ENCODE data around the gene PRLR.

PRLR gene

GRCh38 chr5:35145691-35146317, 84.5 kb downstream of the PRLR start:
- H3K36me3 ChIP-seq (replicated peaks; ENCODE audit: insufficient read depth, low read length): no peaks in the 10 kb centered on the region
- DNase-seq: no peak
- no peaks in the 10 kb centered on the region for H3K4me1 ChIP-seq (ENCODE audit: low read length)
- no peaks in the 10 kb centered on the region for H3K79me2 ChIP-seq (ENCODE audit: low read length)
- H3F3A ChIP-seq (ENCODE audit: insufficient read depth, low read length): no peaks in the 10 kb centered on the region
- H3K27me3 ChIP-seq (replicated peaks; ENCODE audit: insufficient read depth, low read length): no peaks in the 10 kb centered on the region
- H3K27ac ChIP-seq (ENCODE audit: low read length): no peak overlapping the region
- H3K9me3 ChIP-seq (replicated peaks; ENCODE audit: insufficient read depth, low read length): no peaks in the 10 kb centered on the region
- no peak overlapping the region for H3K4me3 ChIP-seq (ENCODE audit: low read length)
- H3K4me2 ChIP-seq (ENCODE audit: low read depth, low read length): no peak overlapping the region
- H3K9ac ChIP-seq (ENCODE audit: low read length): no peak overlapping the region
- no peak for TF ChIP-seq EZH2phosphoT487 (IDR thresholded peaks at IDR 0.05; ENCODE audit: low read length)
- no peak for TF ChIP-seq CTCF (IDR thresholded peaks at IDR 0.05; ENCODE audit: low read length)
- no peaks in the 10 kb centered on the region for H3K9me2 ChIP-seq (replicated peaks; ENCODE audit: insufficient read depth, low read length)
- H2AFZ ChIP-seq (ENCODE audit: low read length): no peak overlapping the region
- H4K20me1 ChIP-seq (ENCODE audit: insufficient read depth, low read length): no peaks in the 10 kb centered on the region

- H3K36me3 ChIP-seq (replicated peaks; ENCODE audit: insufficient read depth, low read length): no peaks in the 10 kb centered on the region
- H3K27ac ChIP-seq (ENCODE audit: low read length): no peak overlapping the region
- no peak for TF ChIP-seq EZH2phosphoT487 (IDR thresholded peaks at IDR 0.05; ENCODE audit: low read length)
- TF ChIP-seq EZH2 (optimal IDR thresholded peaks at IDR 0.05; ENCODE audit: low read depth, low read length): no peak
- no peak for TF ChIP-seq CTCF (IDR thresholded peaks at IDR 0.05; ENCODE audit: low read length)
- H3K4me1 ChIP-seq (ENCODE audit: low read length): no peaks in the 10 kb centered on the region
- no peak overlapping the region for H3K4me3 ChIP-seq (ENCODE audit: low read length)
- H3F3A ChIP-seq (ENCODE audit: insufficient read depth, low read length): no peaks in the 10 kb centered on the region
- H3K4me2 ChIP-seq (ENCODE audit: low read depth, low read length): no peak overlapping the region
- no peaks in the 10 kb centered on the region for H3K9me2 ChIP-seq (replicated peaks; ENCODE audit: insufficient read depth, low read length)
- H4K20me1 ChIP-seq (ENCODE audit: insufficient read depth, low read length): no peaks in the 10 kb centered on the region
- no peaks in the 10 kb centered on the region for H3K27me3 ChIP-seq (replicated peaks; ENCODE audit: insufficient read depth, low read length)
- H2AFZ ChIP-seq (ENCODE audit: low read length): no peak overlapping the region
- no peaks in the 10 kb centered on the region for H3K9me3 ChIP-seq (replicated peaks; ENCODE audit: insufficient read depth, low read length)
- DNase-seq: no peak
- H3K79me2 ChIP-seq (ENCODE audit: low read length): no peaks in the 10 kb centered on the region
- no peak overlapping the region for H3K9ac ChIP-seq (ENCODE audit: low read length)
Measured at GRCh38 chr5:35145012-35145411, 85.3 kb downstream of the PRLR start.

GRCh38 chr5:35143841-35144240, 86.4 kb downstream of the PRLR start:
- no peaks in the 10 kb centered on the region for H4K20me1 ChIP-seq (ENCODE audit: insufficient read depth, low read length)
- H3K36me3 ChIP-seq (replicated peaks; ENCODE audit: insufficient read depth, low read length): no peaks in the 10 kb centered on the region
- H3K4me3 ChIP-seq (ENCODE audit: low read length): no peak overlapping the region
- TF ChIP-seq EZH2 (optimal IDR thresholded peaks at IDR 0.05; ENCODE audit: low read depth, low read length): no peak
- TF ChIP-seq CTCF (IDR thresholded peaks at IDR 0.05; ENCODE audit: low read length): no peak
- no peak for TF ChIP-seq EZH2phosphoT487 (IDR thresholded peaks at IDR 0.05; ENCODE audit: low read length)
- H3F3A ChIP-seq (ENCODE audit: insufficient read depth, low read length): no peaks in the 10 kb centered on the region
- no peak overlapping the region for H2AFZ ChIP-seq (ENCODE audit: low read length)
- H3K27me3 ChIP-seq (replicated peaks; ENCODE audit: insufficient read depth, low read length): no peaks in the 10 kb centered on the region
- no peaks in the 10 kb centered on the region for H3K4me1 ChIP-seq (ENCODE audit: low read length)
- H3K9ac ChIP-seq (ENCODE audit: low read length): no peak overlapping the region
- H3K9me3 ChIP-seq (replicated peaks; ENCODE audit: insufficient read depth, low read length): no peaks in the 10 kb centered on the region
- no peaks in the 10 kb centered on the region for H3K9me2 ChIP-seq (replicated peaks; ENCODE audit: insufficient read depth, low read length)
- H3K27ac ChIP-seq (ENCODE audit: low read length): no peak overlapping the region
- DNase-seq: no peak
- H3K4me2 ChIP-seq (ENCODE audit: low read depth, low read length): no peak overlapping the region
- no peaks in the 10 kb centered on the region for H3K79me2 ChIP-seq (ENCODE audit: low read length)

Data from MM.1S (cell line).